H1 (cell line): ENCODE measurements around the gene TTLL7. TPM values are rescaled to one million over a fixed set of nuclear protein-coding genes. Genes with fewer than 3 reads are reported as not detected.

Source experiments
- CTCF ChIA-PET: fragments of 300-600 bp; sonication (Branson Sonifier 250); formaldehyde crosslinking; loops from one replicate; lab custom pipeline; 2021; ENCODE audit not compliant: partially characterized antibody; lab: Charles Lee
- POLR2A ChIA-PET: fragments of 300-600 bp; sonication (Branson Sonifier 250); formaldehyde crosslinking; loops from one replicate; lab custom pipeline; 2021; ENCODE audit warnings: inconsistent platforms; ENCODE audit not compliant: partially characterized antibody; lab: Charles Lee
- DNase-seq, 2 experiments: peaks; one replicate each; pipeline versions ENCODE4 v3.0.0 to v3.0.0-alpha.2; 2010 to 2022; ENCODE audit warnings: low spot score in 2 of 2, low read depth in 1 of 2, mixed read lengths in 1 of 2
- FAIRE-seq: peaks from 2 replicates; lab custom pipeline; 2011; peaks lifted over from hg19 to GRCh38; lab: Jason Lieb, UNC
- H2AFZ ChIP-seq: 2 replicates; pipeline ENCODE4 v1.8.1; 2012; ENCODE audit warnings: low read length, inconsistent platforms
- H2AK5ac ChIP-seq: 2 replicates; pipeline ENCODE4 v1.6.1; 2013; ENCODE audit warnings: low read depth, low read length
- H2BK120ac ChIP-seq: replicated peaks from 2 replicates; pipeline ENCODE3; 2013; ENCODE audit warnings: low read depth, low read length, inconsistent platforms
- H2BK12ac ChIP-seq: 2 replicates; pipeline ENCODE4 v1.6.1; 2013; ENCODE audit warnings: low read depth, low read length
- H2BK15ac ChIP-seq: 2 replicates; pipeline ENCODE4 v1.6.1; 2013; ENCODE audit warnings: low read length
- H2BK20ac ChIP-seq: 2 replicates; pipeline ENCODE4 v1.6.1; 2013; ENCODE audit warnings: low read length
- H2BK5ac ChIP-seq: 2 replicates; pipeline ENCODE4 v1.6.1; 2013; ENCODE audit warnings: low read depth, low read length
- H3K14ac ChIP-seq: 2 replicates; pipeline ENCODE4 v1.6.1; 2013; ENCODE audit warnings: inconsistent platforms; ENCODE audit not compliant: insufficient read length
- H3K18ac ChIP-seq: 2 replicates; pipeline ENCODE4 v1.6.1; 2013; ENCODE audit warnings: low read length; ENCODE audit errors: extremely low read depth
- H3K23ac ChIP-seq: 2 replicates; pipeline ENCODE4 v1.6.1; 2013; ENCODE audit warnings: inconsistent platforms; ENCODE audit not compliant: insufficient read length
- H3K23me2 ChIP-seq: 2 replicates; pipeline ENCODE4 v1.6.1; 2013; ENCODE audit warnings: low read depth, low read length
- H3K27ac ChIP-seq: 2 replicates; pipeline ENCODE4 v1.6.1; 2011; ENCODE audit warnings: low read depth, low read length, inconsistent platforms
- H3K27me3 ChIP-seq, 4 experiments: replicated peaks in 1 of 4; 1 replicate in 1 of 4; 2 replicates in 3 of 4; pipeline versions ENCODE4 v1.6.1 to v1.8.1; 2011 to 2013; ENCODE audit warnings: low read length in 3 of 4, mild to moderate bottlenecking in 3 of 4, inconsistent platforms in 2 of 4, mixed read lengths in 2 of 4, moderate library complexity in 1 of 4; ENCODE audit not compliant: control insufficient read depth in 3 of 4, insufficient read depth in 3 of 4; ENCODE audit errors: extremely low read depth in 1 of 4
- H3K36me3 ChIP-seq, 4 experiments: 2 replicates each; pipeline versions ENCODE4 v1.6.1 to v1.8.1; 2011 to 2013; ENCODE audit warnings: mild to moderate bottlenecking in 4 of 4, low read length in 3 of 4, moderate library complexity in 2 of 4, control low read depth in 1 of 4, inconsistent platforms in 1 of 4; ENCODE audit not compliant: insufficient read depth in 4 of 4, control insufficient read depth in 2 of 4
- H3K4ac ChIP-seq: replicated peaks from 2 replicates; pipeline ENCODE3; 2013; ENCODE audit warnings: low read length, low read depth, mixed read lengths, inconsistent platforms; ENCODE audit not compliant: insufficient read length
- H3K4me1 ChIP-seq, 4 experiments: replicated peaks in 1 of 4; 1 replicate in 1 of 4; 2 replicates in 3 of 4; pipeline versions ENCODE4 v1.6.1 to v1.8.1; 2011 to 2013; ENCODE audit warnings: low read length in 3 of 4, inconsistent platforms in 2 of 4, mixed read lengths in 1 of 4; ENCODE audit not compliant: insufficient read depth in 4 of 4, control insufficient read depth in 3 of 4
- H3K4me2 ChIP-seq, 2 experiments: 2 replicates each; pipeline versions ENCODE4 v1.6.1 to v1.8.1; 2011 to 2013; ENCODE audit warnings: low read depth in 2 of 2, low read length in 2 of 2, control low read depth in 1 of 2, inconsistent platforms in 1 of 2, mild to moderate bottlenecking in 1 of 2; ENCODE audit not compliant: insufficient read depth in 1 of 2
- H3K4me3 ChIP-seq, 4 experiments: fragments of 200-600, 300-600 bp in 1 of 4; sonication (generic), shearing (Covaris generic), sonication (Bioruptor Twin) in 1 of 4; 2 replicates each; pipeline versions ENCODE4 v1.5.1 to v1.8.1; 2011 to 2016; ENCODE audit warnings: low read length in 4 of 4, low read depth in 3 of 4, control low read depth in 2 of 4, inconsistent platforms in 2 of 4, mild to moderate bottlenecking in 2 of 4, mixed read lengths in 1 of 4, moderate library complexity in 1 of 4; ENCODE audit not compliant: insufficient read depth in 2 of 4; ENCODE audit errors: extremely low read depth in 1 of 4
- H3K56ac ChIP-seq: replicated peaks from 2 replicates; pipeline ENCODE3; 2013; ENCODE audit warnings: low read depth, mild to moderate bottlenecking, mixed read lengths, low read length, inconsistent platforms; ENCODE audit not compliant: insufficient read length
- H3K79me1 ChIP-seq: 2 replicates; pipeline ENCODE4 v1.6.1; 2013; ENCODE audit warnings: low read depth, low read length, control low read depth
- H3K79me2 ChIP-seq, 2 experiments: 2 replicates each; pipeline versions ENCODE4 v1.6.1 to v1.8.1; 2012 to 2013; ENCODE audit warnings: low read length in 2 of 2, mild to moderate bottlenecking in 2 of 2, inconsistent platforms in 1 of 2; ENCODE audit not compliant: insufficient read depth in 2 of 2, control insufficient read depth in 1 of 2
- H3K9ac ChIP-seq, 4 experiments: replicated peaks in 1 of 4; 1 replicate in 1 of 4; 2 replicates in 3 of 4; pipeline versions ENCODE4 v1.6.1 to v1.8.1; 2011 to 2013; ENCODE audit warnings: low read depth in 3 of 4, low read length in 3 of 4, control low read depth in 2 of 4, mild to moderate bottlenecking in 2 of 4, moderate library complexity in 2 of 4, inconsistent platforms in 1 of 4; ENCODE audit errors: extremely low read depth in 1 of 4
- H3K9me3 ChIP-seq, 2 experiments: 2 replicates each; pipeline versions ENCODE4 v1.6.1 to v1.8.1; 2012 to 2013; ENCODE audit warnings: mild to moderate bottlenecking in 2 of 2, moderate library complexity in 2 of 2, control low read depth in 1 of 2, inconsistent platforms in 1 of 2, low read depth in 1 of 2, low read length in 1 of 2, mixed read lengths in 1 of 2; ENCODE audit not compliant: insufficient read depth in 2 of 2
- H4K20me1 ChIP-seq, 2 experiments: replicated peaks in 1 of 2; 2 replicates each; pipeline versions ENCODE3 to v1.8.1; 2011 to 2013; ENCODE audit warnings: inconsistent platforms in 2 of 2, low read length in 2 of 2, mild to moderate bottlenecking in 1 of 2; ENCODE audit not compliant: insufficient read depth in 2 of 2, control insufficient read depth in 1 of 2
- H4K5ac ChIP-seq: 2 replicates; pipeline ENCODE4 v1.6.1; 2013; ENCODE audit warnings: low read length, low read depth, mixed read lengths, inconsistent platforms; ENCODE audit not compliant: insufficient read length
- H4K8ac ChIP-seq: 2 replicates; pipeline ENCODE4 v1.8.0; 2013; ENCODE audit warnings: mild to moderate bottlenecking, moderate library complexity, low read length, inconsistent platforms; ENCODE audit not compliant: insufficient read depth; ENCODE audit errors: extremely low read depth
- H4K91ac ChIP-seq: replicated peaks from 2 replicates; pipeline ENCODE3; 2013; ENCODE audit warnings: low read length, mixed read lengths, inconsistent platforms; ENCODE audit not compliant: insufficient read length
- EP300 ChIP-seq, 2 experiments: IDR thresholded peaks; 1 replicate in 1 of 2; 2 replicates in 1 of 2; pipeline ENCODE4 v1.6.1; 2011 to 2012; ENCODE audit warnings: low read depth in 2 of 2, low read length in 2 of 2, mild to moderate bottlenecking in 2 of 2, borderline replicate concordance in 1 of 2, inconsistent platforms in 1 of 2, moderate library complexity in 1 of 2
- GTF2F1 ChIP-seq: IDR thresholded peaks from 2 replicates; pipeline ENCODE4 v1.6.1; 2012; ENCODE audit warnings: low read depth, low read length, improper control_type of control experiment, borderline replicate concordance
- PHF8 ChIP-seq: fragments of 200-600 bp; sonication (generic); conservative IDR thresholded peaks from 2 replicates; pipeline ENCODE4 v1.7.1; 2012; ENCODE audit warnings: low read depth, mild to moderate bottlenecking, inconsistent platforms, low read length, moderate library complexity
- POLR2A ChIP-seq, 2 experiments: IDR thresholded peaks; 1 replicate in 1 of 2; 2 replicates in 1 of 2; pipeline ENCODE4 v1.6.1; 2011; ENCODE audit warnings: low read depth in 2 of 2, low read length in 2 of 2, mild to moderate bottlenecking in 2 of 2; ENCODE audit errors: control extremely low read depth in 1 of 2
- POLR2AphosphoS5 ChIP-seq: IDR thresholded peaks from 2 replicates; pipeline ENCODE4 v1.6.1; 2011; ENCODE audit warnings: low read depth, low read length
- RAD21 ChIP-seq, 2 experiments: IDR thresholded peaks in 1 of 2; conservative IDR thresholded peaks in 1 of 2; 2 replicates each; pipeline ENCODE4 v1.6.1; 2011; ENCODE audit warnings: low read depth in 2 of 2, low read length in 2 of 2, improper control_type of control experiment in 1 of 2, inconsistent platforms in 1 of 2, mild to moderate bottlenecking in 1 of 2, moderate library complexity in 1 of 2
- RNF2 ChIP-seq: fragments of 200-900, 300-1000 bp; sonication (generic); IDR thresholded peaks from 2 replicates; pipeline ENCODE4 v1.7.1; 2016; ENCODE audit warnings: borderline replicate concordance, low read depth, mild to moderate bottlenecking, antibody characterized with exemption, low read length; ENCODE audit not compliant: poor library complexity, severe bottlenecking; ENCODE audit errors: missing control alignments
- RXRA ChIP-seq: IDR thresholded peaks from 2 replicates; pipeline ENCODE4 v1.6.1; 2011; ENCODE audit warnings: low read depth, mild to moderate bottlenecking, low read length, moderate library complexity; ENCODE audit not compliant: insufficient read depth
- TAF7 ChIP-seq: optimal IDR thresholded peaks from 2 replicates; pipeline ENCODE3; 2011; ENCODE audit warnings: low read depth, mild to moderate bottlenecking, inconsistent platforms, low read length, moderate library complexity, borderline replicate concordance
- TBP ChIP-seq: IDR thresholded peaks from 2 replicates; pipeline ENCODE4 v1.6.1; 2011; ENCODE audit warnings: low read depth, low read length, improper control_type of control experiment
- TEAD4 ChIP-seq: IDR thresholded peaks from 2 replicates; pipeline ENCODE4 v1.6.1; 2012; ENCODE audit warnings: low read depth, low read length, inconsistent platforms, mixed read lengths
- WGBS, 2 experiments: shearing (Covaris generic) in 1 of 2; methylation state at CpG; one replicate each; pipeline versions ENCODE4 v1.1.6 to v1.1.7; 2013 to 2015; ENCODE audit warnings: low lambda C conversion rate in 2 of 2, mixed read lengths in 2 of 2, inconsistent platforms in 1 of 2, low coverage in 1 of 2, missing lambda C conversion rate in 1 of 2; ENCODE audit not compliant: insufficient replicate concordance in 2 of 2, insufficient coverage in 1 of 2, insufficient read length in 1 of 2; ENCODE audit errors: extremely low coverage in 1 of 2, missing lambda C conversion rate in 1 of 2; 5-methylcytosine and 5-hydroxymethylcytosine counted together
- polyA plus RNA-seq, 7 experiments: library from polyadenylated mRNA; depleted of rRNA in 3 of 7; stranded (reverse) in 5 of 7; unstranded in 2 of 7; fragments of >200 nt in 5 of 7; fragments of 200-250 nt in 2 of 7; gene quantifications; 1 replicate in 5 of 7; 2 replicates in 1 of 7; 4 replicates in 1 of 7; pipeline versions ENCODE4 v1.2.1 to v1.2.3, GENCODE V29; 2011 to 2013; ENCODE audit warnings: missing spikeins in 2 of 7, mixed read lengths in 2 of 7
- total RNA-seq: library from RNA; stranded (reverse); fragmentation: NEBNext Ultra II Directional; extraction: Animal tissue kit (Norgen Biotek cat#: 25700); gene quantifications from 2 replicates; pipeline ENCODE4 v1.2.1, GENCODE V29; 2021
- TF ChIP-seq, protein P1 (sequence below): IDR thresholded peaks from 2 replicates; pipeline ENCODE4 v1.6.1; 2012; ENCODE audit warnings: low read length, inconsistent platforms

Gene TTLL7
- total and polyA plus RNA-seq, 2 of the 8 experiments (the other 6 are each of a cell fraction or from before 2014, with no cell fraction given), result 1.9 to 7.9 TPM

DNA sequence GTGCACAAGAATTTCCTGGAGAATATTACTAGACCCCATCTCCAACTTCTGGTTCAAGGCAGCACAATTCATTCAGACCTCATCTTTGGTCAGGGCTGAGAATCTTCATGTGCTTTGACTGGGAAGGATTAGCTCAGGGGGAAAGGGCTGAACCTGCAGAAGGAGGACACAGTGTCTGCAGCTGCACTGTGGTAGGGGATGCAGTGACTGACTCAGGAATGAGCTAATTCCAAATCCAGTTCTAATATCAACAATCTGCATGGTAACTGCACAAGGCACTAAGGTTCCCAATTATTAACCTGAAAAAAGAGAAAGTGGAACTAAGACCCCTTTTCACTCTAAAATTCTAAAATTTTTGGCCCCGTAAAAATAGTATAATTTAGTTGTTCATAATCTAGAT is 31.6 kb downstream of the TTLL7 start:
- no peak overlapping the region for H2AFZ ChIP-seq
- H3K27me3 ChIP-seq, result no peaks in the 10 kb centered on the region
- POLR2A ChIA-PET, result no interaction called here
- no peaks in the 10 kb centered on the region for H3K79me1 ChIP-seq
- H3K4me2 ChIP-seq, result no peak overlapping the region
- no peak overlapping the region for H3K27ac ChIP-seq
- DNase-seq (no peak), FAIRE-seq (no peak)
- no peak overlapping the region for H2BK5ac ChIP-seq
- H2BK15ac ChIP-seq, result no peak overlapping the region
- H4K20me1 ChIP-seq, result no peaks in the 10 kb centered on the region
- CTCF ChIA-PET, result interaction anchor here (0.6 kb wide), 1 partner anchor 51 kb away, joined by 3 read pairs; no protein-coding TSS in a partner anchor
- H2BK20ac ChIP-seq, result no peak overlapping the region
- H2AK5ac ChIP-seq, result no peak overlapping the region
- H3K4me1 ChIP-seq, result peaks cover 0 to 4% (median under 1%) of the 10 kb centered on the region in 4 experiments; a peak in 3 of 7 replicates
- no peak overlapping the region for H3K14ac ChIP-seq
- H3K56ac ChIP-seq, result no peak overlapping the region
- no peaks in the 10 kb centered on the region for H3K9me3 ChIP-seq
- no peak overlapping the region for H4K8ac ChIP-seq
- no peak overlapping the region for H2BK12ac ChIP-seq
- no peak overlapping the region for H3K4ac ChIP-seq
- no peak overlapping the region for H4K91ac ChIP-seq
- H3K23me2 ChIP-seq, result no peaks in the 10 kb centered on the region
- no peaks in the 10 kb centered on the region for H3K36me3 ChIP-seq
- H3K9ac ChIP-seq, result no peak overlapping the region
- no peak overlapping the region for H2BK120ac ChIP-seq
- H4K5ac ChIP-seq, result no peak overlapping the region
- H3K23ac ChIP-seq, result no peak overlapping the region
- no peak overlapping the region for H3K18ac ChIP-seq
- WGBS, 2 experiments, result 73% methylated on average over 1 of the region's 1 CpG; no CpG with 5 or more reads in 1 of the 2 experiments
- no peak overlapping the region for H3K4me3 ChIP-seq
- H3K79me2 ChIP-seq, result no peaks in the 10 kb centered on the region
- TF ChIP-seq TAF7 (no peak), RAD21 (IDR thresholded peaks at IDR 0.05 in 1 of 2, conservative IDR thresholded peaks at IDR 0.05 in 1 of 2; ENCODE audit: low read depth in 2 of 2, low read length in 2 of 2) (no peak), TBP (no peak), EP300 (IDR thresholded peaks at IDR 0.05; ENCODE audit: borderline replicate concordance in 1 of 2, low read depth in 2 of 2, low read length in 2 of 2) (no peak), TEAD4 (no peak), POLR2A (IDR thresholded peaks at IDR 0.05; ENCODE audit: control extremely low read depth in 1 of 2, low read depth in 2 of 2, low read length in 2 of 2) (no peak), GTF2F1 (no peak), RXRA (no peak), POLR2AphosphoS5 (no peak), PHF8 (no peak), RNF2 (no peak)
- TF ChIP-seq, protein P1, sequence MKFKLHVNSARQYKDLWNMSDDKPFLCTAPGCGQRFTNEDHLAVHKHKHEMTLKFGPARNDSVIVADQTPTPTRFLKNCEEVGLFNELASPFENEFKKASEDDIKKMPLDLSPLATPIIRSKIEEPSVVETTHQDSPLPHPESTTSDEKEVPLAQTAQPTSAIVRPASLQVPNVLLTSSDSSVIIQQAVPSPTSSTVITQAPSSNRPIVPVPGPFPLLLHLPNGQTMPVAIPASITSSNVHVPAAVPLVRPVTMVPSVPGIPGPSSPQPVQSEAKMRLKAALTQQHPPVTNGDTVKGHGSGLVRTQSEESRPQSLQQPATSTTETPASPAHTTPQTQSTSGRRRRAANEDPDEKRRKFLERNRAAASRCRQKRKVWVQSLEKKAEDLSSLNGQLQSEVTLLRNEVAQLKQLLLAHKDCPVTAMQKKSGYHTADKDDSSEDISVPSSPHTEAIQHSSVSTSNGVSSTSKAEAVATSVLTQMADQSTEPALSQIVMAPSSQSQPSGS, result no peak
